RWPE2 (cell line): Measurements from ENCODE around the gene OSGIN1.

Experiments
- ATAC-seq: fragments of 200-7000 bp; cut with Tn5 transposase; 3 replicates; pipeline ENCODE4 v1.9.1; 2021; ENCODE audit warnings: low read depth
- DNase-seq: peaks from one replicate; pipeline ENCODE4 v3.0.0-alpha.2; 2020; ENCODE audit warnings: low spot score
- H3K27ac ChIP-seq: fragments of 450-650 bp; 2 replicates; pipeline ENCODE4 v1.5.1; 2017; ENCODE audit warnings: mild to moderate bottlenecking; ENCODE audit not compliant: poor library complexity, severe bottlenecking
- H3K27me3 ChIP-seq: fragments of 250-450 bp; sonication (Bioruptor Pico); 2 replicates; pipeline ENCODE4 v1.5.1; 2021; ENCODE audit warnings: mild to moderate bottlenecking, moderate library complexity; ENCODE audit not compliant: insufficient read depth, poor library complexity, severe bottlenecking
- H3K36me3 ChIP-seq: fragments of 250-450 bp; sonication (Bioruptor Pico); 2 replicates; pipeline ENCODE4 v1.5.1; 2020; ENCODE audit warnings: low read depth, mild to moderate bottlenecking, moderate library complexity
- H3K4me1 ChIP-seq: fragments of 250-450 bp; sonication (Bioruptor Pico); 2 replicates; pipeline ENCODE4 v1.5.1; 2021; ENCODE audit warnings: mild to moderate bottlenecking, moderate library complexity; ENCODE audit not compliant: insufficient read depth, poor library complexity, severe bottlenecking
- H3K4me3 ChIP-seq: fragments of 250-450 bp; sonication (Bioruptor Pico); 2 replicates; pipeline ENCODE4 v1.5.1; 2021; ENCODE audit warnings: mild to moderate bottlenecking, moderate library complexity; ENCODE audit not compliant: severe bottlenecking
- H3K9me3 ChIP-seq: fragments of 250-450 bp; sonication (Bioruptor Pico); 2 replicates; pipeline ENCODE4 v1.5.1; 2021; ENCODE audit warnings: mild to moderate bottlenecking, moderate library complexity; ENCODE audit not compliant: severe bottlenecking
- CTCF ChIP-seq: fragments of 450-650 bp; IDR thresholded peaks from one replicate; pipeline ENCODE4 v1.5.1; 2017; ENCODE audit warnings: mild to moderate bottlenecking, moderate library complexity; ENCODE audit not compliant: poor library complexity, severe bottlenecking

The OSGIN1 gene

GRCh38 chr16:83920894-83921491, 32.0 kb upstream of the OSGIN1 start:
- Histone ChIP-seq H3K27ac (no peak overlapping the region), H3K9me3 (no peaks in the 10 kb centered on the region), H3K36me3 (no peaks in the 10 kb centered on the region), H3K27me3 (no peaks in the 10 kb centered on the region), H3K4me3 (no peak overlapping the region), H3K4me1 (no peaks in the 10 kb centered on the region)
- no peak for DNase-seq
- no peak for ATAC-seq
- no peak for TF ChIP-seq CTCF

GRCh38 chr16:83923581-83924365, 29.3 kb upstream of the OSGIN1 start:
- Histone ChIP-seq H3K9me3 (no peaks in the 10 kb centered on the region), H3K27me3 (no peaks in the 10 kb centered on the region), H3K27ac (no peak overlapping the region), H3K36me3 (no peaks in the 10 kb centered on the region), H3K4me3 (no peak overlapping the region), H3K4me1 (peaks cover 17% of the 10 kb centered on the region)
- ATAC-seq (no peak), DNase-seq (no peak)
- TF ChIP-seq CTCF: no peak

- no peak overlapping the region for H3K4me3 ChIP-seq
- TF ChIP-seq CTCF: no peak
- ATAC-seq (no peak), DNase-seq (no peak)
- H3K27me3 ChIP-seq: no peaks in the 10 kb centered on the region
- no peak overlapping the region for H3K27ac ChIP-seq
- H3K4me1 ChIP-seq: peaks cover 22% of the 10 kb centered on the region
- H3K36me3 ChIP-seq: no peaks in the 10 kb centered on the region
- no peaks in the 10 kb centered on the region for H3K9me3 ChIP-seq
Measured at GRCh38 chr16:83924686-83925085, 28.4 kb upstream of the OSGIN1 start.

- H3K36me3 ChIP-seq: no peaks in the 10 kb centered on the region
- ATAC-seq (no peak), DNase-seq (no peak)
- H3K4me1 ChIP-seq: peaks cover 22% of the 10 kb centered on the region
- H3K9me3 ChIP-seq: no peaks in the 10 kb centered on the region
- H3K27ac ChIP-seq: no peak overlapping the region
- H3K27me3 ChIP-seq: no peaks in the 10 kb centered on the region
- no peak for TF ChIP-seq CTCF
- no peak overlapping the region for H3K4me3 ChIP-seq
Measured at GRCh38 chr16:83925095-83925905, 27.7 kb upstream of the OSGIN1 start.
